K562 (cell line): ENCODE data around the gene CCL5. TPM values are rescaled to one million over a fixed set of nuclear protein-coding genes. Genes with fewer than 3 reads are reported as not detected.

ENCODE experiments used
- ATAC-seq: fragments of 200-7000 bp; cut with Tn5 transposase; 3 replicates; pipeline ENCODE4 v1.9.1; 2020; ENCODE audit warnings: moderate library complexity
- BruUV-seq: library from RNA; stranded (reverse); fragments of 400-500 nt; replicated peaks from 2 replicates; lab custom pipeline; 2021; lab: Mats Ljungman, UMichigan
- CTCF ChIA-PET: fragments of 300-600 bp; formaldehyde crosslinking; extraction: SDS; loops from one replicate; lab custom pipeline; 2021; ENCODE audit warnings: low intra/inter-chr PET ratio; lab: Yijun Ruan, JAX
- POLR2A ChIA-PET: fragments of 300-600, 350-650 bp; sonication (Branson Sonifier 250); formaldehyde crosslinking; extraction: SDS; loops from one replicate; lab custom pipeline; 2021; ENCODE audit warnings: antibody characterized with exemption, inconsistent platforms; lab: Yijun Ruan, JAX
- DNase-seq, 4 experiments: peaks; one replicate each; pipeline versions ENCODE4 v3.0.0 to v3.0.0-alpha.2; 2011 to 2018; ENCODE audit warnings: low spot score in 3 of 4, mixed read lengths in 3 of 4; ENCODE audit errors: extremely low read depth in 1 of 4
- FAIRE-seq: peaks from 2 replicates; lab custom pipeline; 2011; peaks lifted over from hg19 to GRCh38; lab: Jason Lieb, UNC
- H2AFZ ChIP-seq: 2 replicates; pipeline ENCODE4 v1.6.0; 2011; ENCODE audit warnings: low read depth, low read length, control low read depth, inconsistent platforms
- H3K27ac ChIP-seq: fragments of 200-600 bp; 3 replicates; pipeline ENCODE4 v1.8.0; 2011; ENCODE audit warnings: low read depth, mild to moderate bottlenecking, control low read depth, inconsistent platforms, low read length, moderate library complexity, mixed read lengths; ENCODE audit errors: extremely low read depth
- H3K27me3 ChIP-seq, 2 experiments: fragments of 300-600 bp in 1 of 2; 2 replicates in 1 of 2; 3 replicates in 1 of 2; pipeline versions ENCODE4 v1.6.0 to v1.8.0; 2011; ENCODE audit warnings: inconsistent platforms in 2 of 2, low read length in 2 of 2, mild to moderate bottlenecking in 1 of 2, mixed read lengths in 1 of 2, moderate library complexity in 1 of 2; ENCODE audit not compliant: control insufficient read depth in 2 of 2, insufficient read depth in 2 of 2
- H3K36me3 ChIP-seq: fragments of 300-600 bp; 3 replicates; pipeline ENCODE4 v1.8.0; 2011; ENCODE audit warnings: mild to moderate bottlenecking, low read length, inconsistent platforms; ENCODE audit not compliant: control insufficient read depth, insufficient read depth
- H3K4me1 ChIP-seq, 2 experiments: fragments of 200-600 bp in 1 of 2; replicated peaks in 1 of 2; 2 replicates in 1 of 2; 3 replicates in 1 of 2; pipeline versions ENCODE4 v1.5.1 to v1.8.0; 2011; ENCODE audit warnings: inconsistent platforms in 2 of 2, low read length in 2 of 2, mild to moderate bottlenecking in 1 of 2, mixed read lengths in 1 of 2, moderate library complexity in 1 of 2; ENCODE audit not compliant: control insufficient read depth in 2 of 2, insufficient read depth in 2 of 2
- H3K4me2 ChIP-seq: 2 replicates; pipeline ENCODE4 v1.6.1; 2011; ENCODE audit warnings: low read length, control low read depth, inconsistent platforms, mixed read lengths; ENCODE audit not compliant: insufficient read depth
- H3K4me3 ChIP-seq: fragments of 200-600 bp; sonication (generic), shearing (Covaris generic); 2 replicates; pipeline ENCODE4 v1.5.1; 2016; ENCODE audit warnings: control low read depth, inconsistent platforms
- H3K79me2 ChIP-seq: fragments of 200-600 bp; 3 replicates; pipeline ENCODE4 v1.8.0; 2011; ENCODE audit warnings: low read length, inconsistent platforms; ENCODE audit not compliant: control insufficient read depth, insufficient read depth
- H3K9ac ChIP-seq, 2 experiments: 2 replicates each; pipeline versions ENCODE4 v1.6.0 to v1.6.1; 2011; ENCODE audit warnings: low read depth in 2 of 2, low read length in 2 of 2, control low read depth in 1 of 2, inconsistent platforms in 1 of 2, mild to moderate bottlenecking in 1 of 2, mixed read lengths in 1 of 2; ENCODE audit not compliant: insufficient read depth in 1 of 2
- H3K9me1 ChIP-seq: one replicate; pipeline ENCODE4 v1.6.0; 2011; ENCODE audit warnings: inconsistent platforms, mild to moderate bottlenecking, low read length, moderate library complexity; ENCODE audit not compliant: control insufficient read depth, insufficient read depth
- H3K9me3 ChIP-seq: replicated peaks from 2 replicates; pipeline ENCODE4 v1.5.1; 2011; ENCODE audit warnings: low read depth, low read length, inconsistent platforms; ENCODE audit not compliant: control insufficient read depth, insufficient read depth
- H4K20me1 ChIP-seq: replicated peaks from 2 replicates; pipeline ENCODE4 v1.6.1; 2011; ENCODE audit warnings: low read length, inconsistent platforms, mixed read lengths; ENCODE audit not compliant: control insufficient read depth, insufficient read depth
- TAF15 ChIP-seq: fragments of 200-400 bp; formaldehyde crosslinking; IDR thresholded peaks from 2 replicates; pipeline ENCODE4 v1.6.1; 2017; ENCODE audit warnings: mild to moderate bottlenecking, low read depth, low read length, moderate library complexity
- TCF3 ChIP-seq: sonication (generic); formaldehyde crosslinking; IDR thresholded peaks from 2 replicates; pipeline ENCODE4 v1.4.0; 2020; ENCODE audit warnings: mild to moderate bottlenecking, missing genetic modification reagents
- ZC3H8 ChIP-seq: fragments of 450-650 bp; IDR thresholded peaks from 2 replicates; pipeline ENCODE4 v1.6.1; 2017
- ZNF143 ChIP-seq: sonication (generic); formaldehyde crosslinking; IDR thresholded peaks from 2 replicates; pipeline ENCODE4 v1.9.0; 2022; ENCODE audit warnings: mild to moderate bottlenecking, missing genetic modification reagents
- ZNF584 ChIP-seq: fragments of 200-800 bp; sonication (Bioruptor generic); IDR thresholded peaks from 2 replicates; pipeline ENCODE4 v1.6.1; 2016; ENCODE audit warnings: low read depth, mild to moderate bottlenecking, missing genetic modification characterization, missing compliant biosample characterization
- ZNF699 ChIP-seq: fragments of 250-450 bp; sonication (Bioruptor Pico); IDR thresholded peaks from 2 replicates; pipeline ENCODE4 v1.8.0; 2021; ENCODE audit warnings: mild to moderate bottlenecking, moderate library complexity; ENCODE audit not compliant: insufficient replicate concordance
- WGBS: fragments of 100-300 bp; shearing (Covaris generic); methylation state at CpG from one replicate; pipeline ENCODE4 v1.1.6; 2016; ENCODE audit warnings: low coverage, mixed read lengths; ENCODE audit not compliant: insufficient coverage; ENCODE audit errors: missing lambda C conversion rate; 5-methylcytosine and 5-hydroxymethylcytosine counted together
- in situ Hi-C: fragments of 300-500 bp; cut with MboI; formaldehyde crosslinking; loops from 4 replicates; pipeline ENCODE4 v1.15.0; 2018; ENCODE audit warnings: inconsistent platforms, mixed read lengths
- intact Hi-C: fragments of 100-400 bp; cut with micrococcal nuclease; formaldehyde crosslinking; loops from 2 replicates; pipeline ENCODE4 v1.14.2; 2022
- polyA plus RNA-seq, 8 experiments: library from polyadenylated mRNA; depleted of rRNA in 4 of 8; stranded (reverse) in 5 of 8; unstranded in 3 of 8; fragments of >200 nt; fragmentation: Nextera tagmentation in 2 of 8; fragmentation: Illumina TruSeq in 1 of 8; extraction: Ambion mirVana in 2 of 8; extraction: Trizol in 1 of 8; gene quantifications; 2 replicates each; pipeline versions ENCODE4 v1.2.1 to v1.2.3, GENCODE V29; 2011 to 2014; ENCODE audit warnings: inconsistent platforms in 1 of 8, missing spikeins in 1 of 8
- total RNA-seq, 7 experiments: library from RNA; depleted of rRNA in 6 of 7; stranded (reverse); fragments of >200 nt in 6 of 7; fragmentation: Illumina TruSeq in 2 of 7; extraction: Trizol in 2 of 7; gene quantifications; 2 replicates each; pipeline versions ENCODE4 v1.2.1 to v1.2.3, GENCODE V29; 2011 to 2021; ENCODE audit warnings: low replicate concordance in 1 of 7

Gene CCL5
- total and polyA plus RNA-seq, 9 of the 15 experiments (the other 6 are each of a cell fraction or from before 2014, with no cell fraction given), result 0.18 to 0.59 (median 0.45) TPM; not detected in 1

GRCh38 chr17:35878361-35878760 lies 1.8 kb downstream of the CCL5 start:
- Histone ChIP-seq H3K4me3 (no peak overlapping the region), H3K9me3 (no peaks in the 10 kb centered on the region), H3K4me1 (peaks cover 4 to 17% of the 10 kb centered on the region in 2 experiments; a peak in 4 of 5 replicates), H4K20me1 (no peaks in the 10 kb centered on the region), H3K79me2 (no peaks in the 10 kb centered on the region), H2AFZ (no peak overlapping the region), H3K36me3 (no peaks in the 10 kb centered on the region), H3K9ac (no peak overlapping the region), H3K27ac (no peak overlapping the region), H3K9me1 (no peaks in the 10 kb centered on the region), H3K4me2 (no peak overlapping the region), H3K27me3 (no peaks in the 10 kb centered on the region)
- in situ Hi-C loops, result no loop called here
- BruUV-seq, result no TSS peak
- TF ChIP-seq ZC3H8, result no peak
- TF ChIP-seq ZNF584 (CRISPR knock-in tag), result no peak
- no peak for TF ChIP-seq ZNF699 (CRISPR knock-in tag)
- no peak for TF ChIP-seq ZNF143 (CRISPR knock-in tag)
- TF ChIP-seq TAF15, result no peak
- TF ChIP-seq TCF3 (CRISPR knock-in tag), result no peak
- ChIA-PET POLR2A (interaction anchor here (0.6 to 1.0 kb wide), 2 partner anchors 30 to 129 kb away, joined by 3 read pairs; no protein-coding TSS in a partner anchor), CTCF (no interaction called here)
- DNase-seq (no peak), ATAC-seq (no peak), FAIRE-seq (no peak)
- WGBS, result 48% methylated on average over 4 of the region's 4 CpGs
- intact Hi-C loops, result no loop called here
